Melanocyte of skin (primary cell): ENCODE measurements around the gene APOH. TPM values are rescaled to one million over a fixed set of nuclear protein-coding genes. Genes with fewer than 3 reads are reported as not detected.

Experiments
- small RNA-seq, 2 donors: library from RNA; depleted of rRNA; stranded (forward); fragments of <200 nt; gene quantifications; one replicate each; pipeline ENCODE3, GENCODE V24; 2012
- total RNA-seq, 2 donors: library from RNA; depleted of rRNA; stranded (reverse); fragments of >200 nt; gene quantifications; 2 replicates each; pipeline ENCODE4 v1.2.3, GENCODE V29; 2012

APOH gene
- total RNA-seq, result not detected

DNA sequence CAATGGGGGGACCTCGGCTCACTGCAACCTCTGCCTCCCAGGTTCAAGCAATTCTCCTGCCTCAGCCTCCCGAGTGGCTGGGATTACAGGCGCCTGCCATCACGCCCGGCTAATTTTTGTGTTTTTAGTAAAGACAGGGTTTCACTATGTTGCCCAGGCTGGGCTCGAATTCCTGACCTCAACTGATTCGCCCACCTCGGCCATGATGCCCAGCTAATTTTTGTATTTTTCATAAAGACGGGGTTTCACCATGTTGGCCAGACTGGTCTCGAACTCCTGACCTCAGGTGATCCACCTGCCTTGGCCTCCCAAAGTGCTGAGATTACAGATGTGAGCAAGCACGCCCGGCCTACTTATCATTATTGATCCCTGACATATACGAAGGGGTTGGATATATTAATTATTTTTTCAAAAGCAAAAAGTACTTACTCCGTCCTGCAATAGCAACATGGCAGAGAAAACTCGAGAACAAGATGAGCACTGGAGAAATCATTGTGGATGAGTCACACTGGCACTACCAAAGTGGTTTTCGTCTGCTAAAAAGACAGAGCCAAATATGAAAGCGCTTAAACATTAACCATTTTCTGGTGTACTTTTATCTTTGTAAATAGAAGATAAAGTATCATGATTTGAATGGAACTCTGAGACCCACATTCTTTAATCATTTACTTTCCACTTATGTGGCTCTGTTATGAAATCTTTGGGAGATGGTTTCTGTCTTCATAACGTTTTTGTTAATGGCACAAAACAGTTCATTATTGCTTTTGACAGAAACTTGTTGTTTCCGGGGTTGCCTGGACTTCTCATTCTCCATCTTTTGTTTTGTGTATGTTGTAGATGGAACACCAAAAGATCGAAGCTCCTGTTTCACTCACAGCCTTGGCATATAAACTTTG lies at the start of gene APOH:
TSS of gene APOH (minus strand) at position 529 of the 896 bp plus-strand sequence. CDS start at position 493, 36 bp downstream.

GRCh38 chr17:66191593-66192377 lies 37.4 kb downstream of the APOH start, which contains the start of gene CEP112:
Gene CEP112 (minus strand): TSS chr17:66192133.

Small RNA genes lying within 50 kb of the gene (small RNA-seq; reads per million reads assigned to genes)
- 0.04 to 0.12 reads per million in 2 donors for gene RNA5SP444

Other genes with a start within 250 kb of the APOH start
- gene CEP112, start 37.3 kb downstream of the APOH start, total RNA-seq, result 1 to 10 TPM; 4.5 to 8.0 TPM
- 1 to 10 TPM; 2.0 to 2.1 TPM for gene PRKCA, start 73.2 kb upstream of the APOH start, total RNA-seq